Measurements from ENCODE around the gene SESN1.
"Not testable (repeated sequence)": the region's sequence is repeated elsewhere in the genome, so short reads cannot be mapped to it uniquely, and the experiment has no call there.

SESN1 gene

DNA sequence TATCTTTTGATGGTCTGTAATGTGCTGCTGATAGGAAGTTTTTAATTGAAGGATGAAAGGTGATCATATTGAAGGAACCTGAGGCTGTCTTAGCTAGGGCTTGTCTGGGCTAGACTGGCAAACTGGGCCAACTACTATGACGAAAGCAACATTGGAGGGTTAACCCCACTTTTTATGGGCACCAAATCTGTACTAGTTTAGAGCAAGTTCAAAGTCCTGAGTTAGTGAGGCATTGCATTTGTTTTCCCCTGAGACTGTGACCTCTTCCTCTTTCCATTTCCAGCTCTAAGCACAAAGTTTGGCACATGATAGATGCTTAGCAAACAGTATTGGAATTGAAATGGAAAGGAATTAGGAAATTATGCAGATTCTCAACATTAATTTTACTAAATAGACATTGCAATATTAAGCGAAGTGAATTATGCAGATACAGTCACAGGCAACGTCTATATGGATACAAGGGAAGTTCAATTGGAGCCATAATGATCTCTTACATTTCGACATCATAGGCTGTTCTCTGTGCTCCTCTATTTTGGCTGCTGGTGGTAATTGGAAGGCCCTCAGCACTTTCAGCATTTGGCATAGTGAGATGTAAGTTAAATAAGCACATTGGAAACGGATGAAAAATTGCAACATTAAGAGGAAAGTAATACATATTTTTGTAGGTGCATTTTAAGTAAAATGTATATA, 22.8 kb upstream of the SESN1 start:
- Histone ChIP-seq H3K27me3 (ENCODE audit: insufficient read depth, poor library complexity, severe bottlenecking) (no peaks in the 10 kb centered on the region), H3K4me3 (replicated peaks; ENCODE audit: insufficient read depth, low read length) (no peak overlapping the region), H3K27ac (replicated peaks) (no peak overlapping the region)
- TF ChIP-seq, protein P1, sequence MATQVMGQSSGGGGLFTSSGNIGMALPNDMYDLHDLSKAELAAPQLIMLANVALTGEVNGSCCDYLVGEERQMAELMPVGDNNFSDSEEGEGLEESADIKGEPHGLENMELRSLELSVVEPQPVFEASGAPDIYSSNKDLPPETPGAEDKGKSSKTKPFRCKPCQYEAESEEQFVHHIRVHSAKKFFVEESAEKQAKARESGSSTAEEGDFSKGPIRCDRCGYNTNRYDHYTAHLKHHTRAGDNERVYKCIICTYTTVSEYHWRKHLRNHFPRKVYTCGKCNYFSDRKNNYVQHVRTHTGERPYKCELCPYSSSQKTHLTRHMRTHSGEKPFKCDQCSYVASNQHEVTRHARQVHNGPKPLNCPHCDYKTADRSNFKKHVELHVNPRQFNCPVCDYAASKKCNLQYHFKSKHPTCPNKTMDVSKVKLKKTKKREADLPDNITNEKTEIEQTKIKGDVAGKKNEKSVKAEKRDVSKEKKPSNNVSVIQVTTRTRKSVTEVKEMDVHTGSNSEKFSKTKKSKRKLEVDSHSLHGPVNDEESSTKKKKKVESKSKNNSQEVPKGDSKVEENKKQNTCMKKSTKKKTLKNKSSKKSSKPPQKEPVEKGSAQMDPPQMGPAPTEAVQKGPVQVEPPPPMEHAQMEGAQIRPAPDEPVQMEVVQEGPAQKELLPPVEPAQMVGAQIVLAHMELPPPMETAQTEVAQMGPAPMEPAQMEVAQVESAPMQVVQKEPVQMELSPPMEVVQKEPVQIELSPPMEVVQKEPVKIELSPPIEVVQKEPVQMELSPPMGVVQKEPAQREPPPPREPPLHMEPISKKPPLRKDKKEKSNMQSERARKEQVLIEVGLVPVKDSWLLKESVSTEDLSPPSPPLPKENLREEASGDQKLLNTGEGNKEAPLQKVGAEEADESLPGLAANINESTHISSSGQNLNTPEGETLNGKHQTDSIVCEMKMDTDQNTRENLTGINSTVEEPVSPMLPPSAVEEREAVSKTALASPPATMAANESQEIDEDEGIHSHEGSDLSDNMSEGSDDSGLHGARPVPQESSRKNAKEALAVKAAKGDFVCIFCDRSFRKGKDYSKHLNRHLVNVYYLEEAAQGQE (IDR thresholded peaks at IDR 0.05; ENCODE audit: insufficient replicate concordance, low read depth) = no peak
- TF ChIP-seq, protein P2, sequence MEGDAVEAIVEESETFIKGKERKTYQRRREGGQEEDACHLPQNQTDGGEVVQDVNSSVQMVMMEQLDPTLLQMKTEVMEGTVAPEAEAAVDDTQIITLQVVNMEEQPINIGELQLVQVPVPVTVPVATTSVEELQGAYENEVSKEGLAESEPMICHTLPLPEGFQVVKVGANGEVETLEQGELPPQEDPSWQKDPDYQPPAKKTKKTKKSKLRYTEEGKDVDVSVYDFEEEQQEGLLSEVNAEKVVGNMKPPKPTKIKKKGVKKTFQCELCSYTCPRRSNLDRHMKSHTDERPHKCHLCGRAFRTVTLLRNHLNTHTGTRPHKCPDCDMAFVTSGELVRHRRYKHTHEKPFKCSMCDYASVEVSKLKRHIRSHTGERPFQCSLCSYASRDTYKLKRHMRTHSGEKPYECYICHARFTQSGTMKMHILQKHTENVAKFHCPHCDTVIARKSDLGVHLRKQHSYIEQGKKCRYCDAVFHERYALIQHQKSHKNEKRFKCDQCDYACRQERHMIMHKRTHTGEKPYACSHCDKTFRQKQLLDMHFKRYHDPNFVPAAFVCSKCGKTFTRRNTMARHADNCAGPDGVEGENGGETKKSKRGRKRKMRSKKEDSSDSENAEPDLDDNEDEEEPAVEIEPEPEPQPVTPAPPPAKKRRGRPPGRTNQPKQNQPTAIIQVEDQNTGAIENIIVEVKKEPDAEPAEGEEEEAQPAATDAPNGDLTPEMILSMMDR (IDR thresholded peaks at IDR 0.05; ENCODE audit: insufficient read depth, low read length) = no peak
- no peak for TF ChIP-seq GABPA (IDR thresholded peaks at IDR 0.05; ENCODE audit: low read depth)
- no peak for TF ChIP-seq POLR2AphosphoS5 (IDR thresholded peaks at IDR 0.05; ENCODE audit: low read depth)
- TF ChIP-seq SPI1 (IDR thresholded peaks at IDR 0.05; ENCODE audit: borderline replicate concordance, low read depth) = peak; percentile 93
- peak in 1 of 2 experiments; percentile 53 for DNase-seq (ENCODE audit: low read depth in 1 of 2, low spot score in 1 of 2)

DNA sequence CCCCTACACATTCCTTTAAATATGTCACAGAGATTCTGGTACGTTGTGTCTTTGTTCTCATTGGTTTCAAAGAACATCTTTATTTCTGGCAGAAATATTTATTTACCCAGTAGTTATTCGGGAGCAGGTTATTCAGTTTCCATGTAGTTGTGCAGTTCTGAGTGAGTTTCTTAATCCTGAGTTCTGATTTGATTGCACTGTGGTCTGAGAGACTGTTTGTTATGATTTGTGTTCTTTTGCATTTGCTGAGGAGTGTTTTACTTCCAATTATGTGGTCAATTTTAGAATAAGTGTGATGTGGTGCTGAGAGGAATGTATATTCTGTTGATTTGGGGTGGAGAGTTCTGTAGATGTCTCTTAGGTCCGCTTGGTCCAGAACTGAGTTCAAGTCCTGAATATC, 18.0 kb upstream of the SESN1 start:
- DNase-seq (ENCODE audit: low read depth in 1 of 2, low spot score in 1 of 2); H3K27ac ChIP-seq (replicated peaks); H3K27me3 ChIP-seq (ENCODE audit: insufficient read depth, poor library complexity, severe bottlenecking); H3K4me3 ChIP-seq (replicated peaks; ENCODE audit: insufficient read depth, low read length): not testable (repeated sequence)

DNA sequence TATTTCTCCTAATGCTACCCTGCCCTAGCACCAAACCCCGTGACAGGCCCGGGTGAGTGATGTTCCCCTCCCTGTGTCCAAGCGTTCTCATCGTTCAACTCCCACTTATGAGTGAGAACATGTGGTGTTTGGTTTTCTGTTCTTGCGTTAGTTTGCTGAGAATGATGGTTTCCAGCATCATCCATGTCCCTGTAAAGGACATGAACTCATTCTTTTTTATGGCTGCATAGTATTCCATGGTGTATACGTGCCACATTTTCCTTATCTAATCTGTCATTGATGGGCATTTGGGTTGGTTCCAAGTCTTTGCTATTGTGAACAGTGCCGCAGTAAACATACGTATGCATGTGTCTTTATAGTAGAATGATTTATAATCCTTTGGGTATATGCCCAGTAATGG, 15.0 kb upstream of the SESN1 start:
- H3K4me3 ChIP-seq (replicated peaks; ENCODE audit: insufficient read depth, low read length); DNase-seq (ENCODE audit: low read depth in 1 of 2, low spot score in 1 of 2); H3K27me3 ChIP-seq (ENCODE audit: insufficient read depth, poor library complexity, severe bottlenecking); H3K27ac ChIP-seq (replicated peaks): not testable (repeated sequence)

DNA sequence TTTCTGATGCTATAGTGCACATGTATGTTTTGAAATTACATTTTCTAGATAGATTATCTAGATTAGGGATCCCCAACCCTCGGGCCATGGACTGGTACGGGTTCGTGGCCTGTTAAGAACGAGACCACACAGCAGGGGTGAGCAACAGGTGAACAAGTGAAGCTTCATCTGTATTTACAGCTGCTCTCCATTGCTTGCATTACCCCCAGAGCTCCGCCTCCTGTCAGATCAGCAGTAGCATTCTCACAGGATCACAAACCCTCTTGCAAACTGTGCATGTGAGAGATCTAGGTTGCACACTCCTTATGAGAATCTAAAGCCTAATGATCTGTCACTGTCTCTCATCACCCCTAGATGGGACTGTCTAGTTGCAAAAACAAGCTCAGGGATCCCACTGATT, 11.0 kb upstream of the SESN1 start:
- Histone ChIP-seq H3K4me3 (replicated peaks; ENCODE audit: insufficient read depth, low read length) (no peak overlapping the region), H3K27ac (replicated peaks) (no peak overlapping the region), H3K27me3 (ENCODE audit: insufficient read depth, poor library complexity, severe bottlenecking) (no peaks in the 10 kb centered on the region)
- DNase-seq (ENCODE audit: low read depth in 1 of 2, low spot score in 1 of 2) = no peak
- TF ChIP-seq POLR2AphosphoS5 (IDR thresholded peaks at IDR 0.05; ENCODE audit: low read depth) (no peak), SPI1 (IDR thresholded peaks at IDR 0.05; ENCODE audit: borderline replicate concordance, low read depth) (no peak), GABPA (IDR thresholded peaks at IDR 0.05; ENCODE audit: low read depth) (no peak)
- TF ChIP-seq, protein P1 (IDR thresholded peaks at IDR 0.05; ENCODE audit: insufficient replicate concordance, low read depth) = no peak
- TF ChIP-seq, protein P2 (IDR thresholded peaks at IDR 0.05; ENCODE audit: insufficient read depth, low read length) = no peak

DNA sequence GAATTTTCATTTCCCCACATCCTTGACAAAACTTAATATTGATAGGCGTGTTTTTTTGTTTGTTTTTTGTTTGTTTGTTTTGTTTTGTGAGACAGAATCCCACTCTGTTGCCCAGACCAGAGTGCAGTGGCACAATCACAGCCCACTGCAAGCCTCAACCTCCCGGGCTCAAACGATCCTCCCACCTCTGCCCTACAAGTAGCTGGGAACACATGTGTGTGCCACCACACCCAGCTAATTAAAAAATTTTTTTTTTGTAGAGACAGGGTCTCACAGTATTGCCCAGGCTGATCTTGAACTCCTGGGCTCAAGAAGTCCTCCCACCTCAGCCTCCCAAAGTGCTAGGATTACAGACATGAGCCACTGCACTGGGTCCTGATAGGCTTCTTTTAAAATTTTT, 9.9 kb upstream of the SESN1 start:
- TF ChIP-seq GABPA (IDR thresholded peaks at IDR 0.05; ENCODE audit: low read depth) (no peak), POLR2AphosphoS5 (IDR thresholded peaks at IDR 0.05; ENCODE audit: low read depth) (no peak), SPI1 (IDR thresholded peaks at IDR 0.05; ENCODE audit: borderline replicate concordance, low read depth) (no peak)
- TF ChIP-seq, protein P1 (IDR thresholded peaks at IDR 0.05; ENCODE audit: insufficient replicate concordance, low read depth) = no peak
- TF ChIP-seq, protein P2 (IDR thresholded peaks at IDR 0.05; ENCODE audit: insufficient read depth, low read length) = no peak
- H3K27ac ChIP-seq (replicated peaks) = no peak overlapping the region
- no peaks in the 10 kb centered on the region for H3K27me3 ChIP-seq (ENCODE audit: insufficient read depth, poor library complexity, severe bottlenecking)
- no peak for DNase-seq (ENCODE audit: low read depth in 1 of 2, low spot score in 1 of 2)
- H3K4me3 ChIP-seq (replicated peaks; ENCODE audit: insufficient read depth, low read length) = no peak overlapping the region

Data from HL-60 (cell line).